ENCODE measurements around the gene LRRC8C.

The LRRC8C gene

GRCh38 chr1:89737985-89738510 lies 105.1 kb downstream of the LRRC8C start:
- no peak for FAIRE-seq

GRCh38 chr1:89739013-89739843 lies 106.3 kb downstream of the LRRC8C start:
- no peak for FAIRE-seq

GRCh38 chr1:89739844-89740216 lies 106.9 kb downstream of the LRRC8C start:
- FAIRE-seq: no peak

GRCh38 chr1:89743788-89744187 lies 110.9 kb downstream of the LRRC8C start:
- FAIRE-seq: no peak

- no peak for FAIRE-seq
Measured at GRCh38 chr1:89746424-89747149, 113.7 kb downstream of the LRRC8C start.

GRCh38 chr1:89753761-89754160 lies 120.8 kb downstream of the LRRC8C start:
- FAIRE-seq: no peak

DNA sequence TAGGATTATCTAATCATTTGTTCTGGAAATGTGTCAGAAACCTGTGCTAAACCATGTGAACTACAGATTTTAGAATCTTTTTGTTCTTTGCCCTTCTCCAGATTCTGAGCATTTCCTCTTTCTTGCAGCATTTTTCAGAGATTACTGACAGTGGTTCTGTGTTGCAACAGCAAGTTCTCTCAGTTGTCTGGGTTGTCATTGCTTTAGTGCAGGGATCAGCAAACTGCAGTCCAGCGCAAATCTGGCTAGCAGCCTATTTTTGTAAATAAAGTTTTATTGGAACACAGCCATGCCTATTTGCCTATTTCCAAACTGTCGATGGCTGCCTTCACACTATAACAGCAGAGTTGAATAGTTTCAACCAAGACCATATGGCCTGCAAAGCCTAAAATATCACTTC lies 121.6 kb downstream of the LRRC8C start:
- FAIRE-seq: no peak

GRCh38 chr1:89755591-89755990 lies 122.7 kb downstream of the LRRC8C start:
- no peak for FAIRE-seq

- FAIRE-seq: no peak
Measured at GRCh38 chr1:89757532-89757931, 124.6 kb downstream of the LRRC8C start.

DNA sequence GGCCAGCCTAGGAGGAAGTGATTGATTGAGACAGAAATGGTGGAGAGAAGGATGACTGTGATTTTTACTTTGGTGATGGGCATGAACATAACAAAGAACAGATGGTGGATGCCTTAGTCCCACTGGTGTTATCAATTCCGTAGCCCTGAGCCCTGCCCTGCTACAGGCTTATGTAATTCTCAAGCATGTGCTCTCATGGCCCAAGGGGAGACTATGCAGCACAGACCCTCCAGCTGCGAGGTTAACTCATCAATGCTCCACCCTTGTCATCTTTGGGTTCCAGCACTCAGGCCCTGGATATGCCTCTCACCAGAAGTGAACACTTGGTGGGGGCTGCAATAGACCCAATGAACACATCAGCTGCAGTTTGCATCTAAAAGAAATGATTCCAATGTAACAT lies 125.2 kb downstream of the LRRC8C start:
- FAIRE-seq: no peak

GRCh38 chr1:89759036-89759435 lies 126.1 kb downstream of the LRRC8C start:
- no peak for FAIRE-seq

DNA sequence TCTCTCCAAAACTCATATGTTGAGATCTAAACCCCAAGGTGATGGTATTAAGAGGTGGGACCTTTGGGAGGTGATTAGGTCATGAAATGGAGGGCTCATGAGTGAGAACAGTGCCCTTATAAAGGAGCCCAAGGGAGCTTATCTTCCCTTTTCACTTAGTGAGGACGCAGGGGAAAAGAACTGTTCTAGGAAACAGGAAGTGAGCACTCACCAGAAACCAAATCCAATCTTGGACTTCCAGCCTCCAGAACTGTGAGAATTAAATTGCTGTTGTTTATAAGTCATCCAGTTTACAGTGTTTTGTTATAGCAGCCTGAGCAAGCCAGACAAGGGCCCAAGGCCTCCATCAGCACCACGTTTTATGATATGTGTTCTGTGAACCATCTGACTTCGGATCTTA lies 127.6 kb downstream of the LRRC8C start:
- FAIRE-seq: no peak

DNA sequence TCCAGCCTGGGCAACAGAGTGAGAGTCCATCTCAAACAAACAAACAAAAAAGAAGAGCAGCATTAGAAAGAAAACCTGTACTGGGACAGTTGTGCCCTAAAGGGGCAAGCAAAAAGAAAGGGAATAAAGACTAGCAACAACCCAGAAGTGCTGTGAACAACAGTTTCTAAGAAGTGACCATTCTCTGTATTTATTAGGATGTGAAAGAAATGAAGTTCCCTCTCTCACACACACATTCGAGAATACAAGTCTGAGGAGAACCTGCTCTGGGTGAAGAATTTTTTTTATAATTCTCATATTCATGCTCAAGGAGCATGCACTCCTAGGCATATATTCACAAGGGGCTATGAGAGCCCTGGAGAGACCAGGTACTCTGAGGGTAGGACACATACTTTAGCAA lies 128.4 kb downstream of the LRRC8C start:
- FAIRE-seq: no peak

DNA sequence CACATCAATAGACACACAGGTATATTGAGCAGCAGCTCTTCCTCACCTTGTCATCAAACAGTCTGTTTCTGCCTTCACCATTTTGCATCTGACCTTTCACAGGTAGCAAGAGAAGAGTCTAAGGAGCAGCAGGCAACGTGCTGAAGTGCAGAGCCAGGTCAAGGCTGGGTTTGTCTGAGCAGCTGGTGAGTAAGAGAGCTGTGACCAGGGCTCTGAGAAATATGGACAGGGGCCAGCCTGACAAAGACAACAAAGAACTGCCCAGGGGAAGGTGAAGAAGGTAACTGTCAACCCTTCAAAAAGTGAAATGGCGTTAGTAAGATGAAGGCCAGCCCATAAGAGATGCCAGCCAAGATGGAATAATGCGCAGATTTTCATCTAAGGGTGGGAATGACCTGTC lies 129.0 kb downstream of the LRRC8C start:
- no peak for FAIRE-seq

GRCh38 chr1:89762386-89762778 lies 129.5 kb downstream of the LRRC8C start:
- no peak for FAIRE-seq

DNA sequence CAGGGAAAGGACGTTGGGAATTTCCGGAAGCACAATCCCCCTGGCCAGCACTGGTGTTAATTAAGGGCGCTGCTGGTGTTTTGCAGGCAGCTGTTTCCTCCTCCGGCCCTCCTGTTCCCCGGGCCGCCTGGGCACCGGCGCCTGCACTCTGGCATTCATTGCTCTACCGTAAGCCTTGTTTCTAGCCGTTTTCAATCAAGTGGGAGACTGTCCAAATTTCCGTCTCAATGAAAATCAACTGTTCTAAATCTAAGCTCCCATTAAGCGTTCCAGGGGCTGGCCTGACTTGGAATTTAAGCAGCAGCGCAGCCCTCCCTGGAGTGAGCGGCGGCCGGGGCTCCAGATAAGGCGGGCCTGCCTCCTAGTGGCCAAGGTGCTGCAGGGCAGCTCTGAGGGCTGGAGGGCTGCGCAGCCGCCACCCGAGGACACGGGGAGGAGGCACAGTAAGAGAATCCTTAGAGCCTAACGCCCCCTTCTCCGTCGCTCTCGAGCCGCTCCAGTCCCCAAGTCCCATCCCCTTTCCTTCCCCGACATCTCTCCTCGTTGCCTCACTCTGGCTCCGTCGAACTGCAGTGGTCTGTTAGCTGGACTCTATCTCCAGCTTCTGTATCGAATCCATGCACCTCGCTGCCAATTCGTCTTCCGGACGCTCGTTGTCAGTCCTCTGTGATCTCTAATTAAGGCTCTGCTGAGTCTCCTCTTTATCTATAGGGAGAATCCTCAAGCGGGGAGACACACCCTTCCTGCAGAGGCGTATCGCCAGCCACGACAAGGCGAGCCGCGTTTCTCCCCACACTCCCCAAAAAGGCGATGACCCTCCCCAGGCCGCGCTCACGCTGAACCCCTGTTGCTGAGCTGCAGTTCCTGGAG lies 130.1 kb downstream of the LRRC8C start:
- no peak for FAIRE-seq

DNA sequence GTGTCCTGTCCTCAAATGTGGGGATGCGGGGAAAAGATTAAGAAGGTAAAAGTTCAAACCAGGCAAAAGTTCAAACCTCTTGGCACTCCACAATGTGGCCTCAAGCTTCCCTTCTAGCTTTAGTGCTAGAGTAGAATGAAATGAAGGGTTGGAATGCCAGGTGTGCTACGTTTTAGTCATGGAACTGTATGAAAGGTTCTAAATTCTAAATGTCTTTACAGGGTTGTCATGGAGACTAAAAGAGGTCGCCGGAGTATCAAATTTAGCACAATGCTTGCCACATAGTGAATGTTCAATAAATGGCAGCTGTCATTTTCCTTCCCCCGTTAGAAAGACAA lies 130.7 kb downstream of the LRRC8C start:
- FAIRE-seq: no peak

- no peak for FAIRE-seq
Measured at GRCh38 chr1:89765774-89766173, 132.9 kb downstream of the LRRC8C start.

DNA sequence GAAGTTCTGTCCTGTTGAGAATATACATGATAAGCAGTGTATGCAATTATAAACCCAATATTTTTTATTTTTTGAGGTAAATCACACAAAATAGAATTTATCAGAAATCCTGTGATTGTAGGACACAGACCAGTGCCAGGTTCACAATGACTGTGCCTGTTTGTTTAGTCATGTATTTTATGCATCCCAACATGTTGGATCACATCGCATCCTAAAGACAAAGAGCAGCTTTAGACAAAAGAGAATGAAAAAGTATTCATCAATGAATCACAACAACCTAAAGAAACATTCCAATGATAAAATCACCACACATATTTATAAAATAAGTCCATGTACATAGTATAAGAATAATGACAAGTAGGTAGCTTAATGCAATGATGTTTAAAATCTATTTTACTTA lies 134.7 kb downstream of the LRRC8C start:
- FAIRE-seq: no peak

All from TTC549 (cell line).